Liver (tissue), 9 donors: ENCODE measurements around the gene BRINP3. TPM values are rescaled to one million over a fixed set of nuclear protein-coding genes. Genes with fewer than 3 reads are reported as not detected.

Experiments used
- DNase-seq: peaks from one replicate; pipeline ENCODE4 v3.0.0-alpha.2; 2017; ENCODE audit warnings: low spot score
- H3K27ac ChIP-seq, 2 donors: one replicate each; pipeline ENCODE4 v1.7.0; 2013; ENCODE audit warnings: inconsistent platforms in 2 of 2, low read length in 2 of 2, control low read depth in 1 of 2, low read depth in 1 of 2, mild to moderate bottlenecking in 1 of 2
- H3K27me3 ChIP-seq, 4 donors: one replicate each; pipeline versions ENCODE4 v1.6.1 to v1.7.0; 2013; ENCODE audit warnings: low read length in 3 of 4, inconsistent platforms in 1 of 4, mild to moderate bottlenecking in 1 of 4, moderate library complexity in 1 of 4; ENCODE audit not compliant: control insufficient read depth in 4 of 4, insufficient read depth in 4 of 4
- H3K36me3 ChIP-seq, 4 donors: one replicate each; pipeline versions ENCODE4 v1.6.1 to v1.7.0; 2013; ENCODE audit warnings: low read length in 3 of 4, mild to moderate bottlenecking in 3 of 4, low read depth in 1 of 4, moderate library complexity in 1 of 4; ENCODE audit not compliant: control insufficient read depth in 4 of 4, insufficient read depth in 3 of 4
- H3K4me1 ChIP-seq, 4 donors: one replicate each; pipeline versions ENCODE4 v1.6.1 to v1.7.0; 2013; ENCODE audit warnings: low read length in 3 of 4, mild to moderate bottlenecking in 3 of 4, moderate library complexity in 1 of 4; ENCODE audit not compliant: control insufficient read depth in 4 of 4, insufficient read depth in 4 of 4
- H3K4me3 ChIP-seq, 3 donors: one replicate each; pipeline versions ENCODE4 v1.6.1 to v1.7.0; 2013; ENCODE audit warnings: low read length in 3 of 3, control low read depth in 1 of 3, low read depth in 1 of 3, mild to moderate bottlenecking in 1 of 3
- H3K9ac ChIP-seq, 2 donors: one replicate each; pipeline ENCODE4 v1.7.0; 2013; ENCODE audit warnings: low read length in 2 of 2, mild to moderate bottlenecking in 2 of 2, moderate library complexity in 2 of 2, control low read depth in 1 of 2, low read depth in 1 of 2
- H3K9me3 ChIP-seq, 4 donors: one replicate each; pipeline versions ENCODE4 v1.6.1 to v1.7.0; 2013; ENCODE audit warnings: low read length in 3 of 4; ENCODE audit not compliant: control insufficient read depth in 4 of 4
- ATF3 ChIP-seq: IDR thresholded peaks from 2 replicates; pipeline ENCODE4 v1.6.1; 2016; ENCODE audit warnings: antibody characterized with exemption
- CTCF ChIP-seq: fragments of 150-350 bp; IDR thresholded peaks from 2 replicates; pipeline ENCODE4 v1.5.1; 2017; ENCODE audit warnings: improper control_type of control experiment, low read depth, low read length; ENCODE audit not compliant: missing input control
- EGR1 ChIP-seq, 2 donors: IDR thresholded peaks; 2 replicates each; pipeline ENCODE4 v1.6.1; 2016 to 2018; ENCODE audit warnings: antibody characterized with exemption in 2 of 2, low read depth in 2 of 2
- FOXA2 ChIP-seq: IDR thresholded peaks from 2 replicates; pipeline ENCODE4 v1.6.1; 2016; ENCODE audit warnings: antibody characterized with exemption
- GABPA ChIP-seq, 2 donors: IDR thresholded peaks in 1 of 2; conservative IDR thresholded peaks in 1 of 2; 2 replicates each; pipeline ENCODE4 v1.6.1; 2016; ENCODE audit warnings: antibody characterized with exemption in 2 of 2, mild to moderate bottlenecking in 1 of 2, moderate library complexity in 1 of 2
- HNF4A ChIP-seq, 2 donors: conservative IDR thresholded peaks; 2 replicates each; pipeline ENCODE4 v1.6.1; 2016; ENCODE audit warnings: antibody characterized with exemption in 2 of 2, mild to moderate bottlenecking in 2 of 2
- HNF4G ChIP-seq: IDR thresholded peaks from 2 replicates; pipeline ENCODE4 v1.6.1; 2016; ENCODE audit warnings: antibody characterized with exemption
- JUND ChIP-seq, 2 donors: IDR thresholded peaks; 2 replicates each; pipeline ENCODE4 v1.6.1; 2016; ENCODE audit warnings: antibody characterized with exemption in 2 of 2
- MAX ChIP-seq: IDR thresholded peaks from 2 replicates; pipeline ENCODE4 v1.6.1; 2016; ENCODE audit warnings: antibody characterized with exemption
- NR2F2 ChIP-seq: IDR thresholded peaks from 2 replicates; pipeline ENCODE4 v1.6.1; 2016; ENCODE audit warnings: antibody characterized with exemption
- RAD21 ChIP-seq, 2 donors: IDR thresholded peaks; 2 replicates each; pipeline ENCODE4 v1.6.1; 2016; ENCODE audit warnings: antibody characterized with exemption in 2 of 2, mild to moderate bottlenecking in 2 of 2
- REST ChIP-seq: IDR thresholded peaks from 2 replicates; pipeline ENCODE4 v1.6.1; 2016; ENCODE audit warnings: antibody characterized with exemption, mild to moderate bottlenecking
- RXRA ChIP-seq, 2 donors: IDR thresholded peaks; 2 replicates each; pipeline ENCODE4 v1.6.1; 2017 to 2018; ENCODE audit warnings: antibody characterized with exemption in 2 of 2, mild to moderate bottlenecking in 1 of 2
- SP1 ChIP-seq: IDR thresholded peaks from 2 replicates; pipeline ENCODE4 v1.6.1; 2018; ENCODE audit warnings: antibody characterized with exemption, mild to moderate bottlenecking
- TAF1 ChIP-seq: conservative IDR thresholded peaks from 2 replicates; pipeline ENCODE4 v1.6.1; 2016; ENCODE audit warnings: antibody characterized with exemption, mild to moderate bottlenecking
- YY1 ChIP-seq: IDR thresholded peaks from 2 replicates; pipeline ENCODE4 v1.6.1; 2016; ENCODE audit warnings: antibody characterized with exemption, mild to moderate bottlenecking
- ZBTB33 ChIP-seq: IDR thresholded peaks from 2 replicates; pipeline ENCODE4 v1.6.1; 2016; ENCODE audit warnings: antibody characterized with exemption
- WGBS: extraction: QIAGEN DNeasy Blood & Tissue Kit; methylation state at CpG from one replicate; pipeline ENCODE4 v1.1.7; 2013; 5-methylcytosine and 5-hydroxymethylcytosine counted together
- polyA plus RNA-seq, 2 donors: library from polyadenylated mRNA; stranded (reverse) in 1 of 2; unstranded in 1 of 2; fragments of 200-250 nt in 1 of 2; fragments of >200 nt in 1 of 2; fragmentation: Nextera tagmentation in 1 of 2; extraction: Ambion mirVana in 1 of 2; gene quantifications; one replicate each; pipeline versions ENCODE4 v1.2.1 to v1.2.3, GENCODE V29; 2013 to 2015
- total RNA-seq, 2 donors: library from RNA; depleted of rRNA; stranded (reverse); fragments of >200 nt; gene quantifications; one replicate each; pipeline ENCODE4 v1.2.3, GENCODE V29; 2014
- donor health status: healthy.
- donor health status: healthy.
- donor health status: healthy.
- donor health status: healthy.
- donor health status: healthy.

The BRINP3 gene
- total and polyA plus RNA-seq, 4 donors = 0.02 TPM; not detected in 3

DNA sequence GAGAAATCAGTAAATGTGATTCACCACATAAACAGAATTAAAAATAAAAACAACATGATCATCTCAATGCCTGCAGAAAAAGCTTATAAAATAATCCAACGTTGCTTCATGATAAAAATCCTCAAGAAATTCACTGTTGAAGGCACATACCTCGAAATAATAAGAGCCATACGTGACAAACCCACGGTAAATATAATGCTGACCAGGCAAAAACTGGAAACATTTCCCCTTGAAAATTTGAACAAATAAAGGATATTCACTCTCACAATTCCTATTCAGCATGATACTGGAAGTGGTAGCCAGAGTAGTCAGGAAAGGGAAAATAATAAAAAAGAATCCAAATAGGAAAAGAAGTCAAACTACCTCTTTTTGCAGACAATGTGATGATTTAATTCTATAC lies 148.8 kb downstream of the BRINP3 start:
- WGBS = 65% methylated on average over 4 of the region's 4 CpGs
- no peak overlapping the region for H3K4me3 ChIP-seq
- H3K9me3 ChIP-seq = peaks cover 0 to 5% (median 0%) of the 10 kb centered on the region in 4 donors
- H3K9ac ChIP-seq = no peak overlapping the region
- TF ChIP-seq TAF1 (no peak), CTCF (no peak), FOXA2 (no peak), YY1 (no peak), HNF4G (no peak), HNF4A (conservative IDR thresholded peaks at IDR 0.05) (no peak), ZBTB33 (no peak), RXRA (IDR thresholded peaks at IDR 0.05) (no peak), RAD21 (IDR thresholded peaks at IDR 0.05) (no peak), NR2F2 (no peak), MAX (no peak), ATF3 (no peak), SP1 (no peak), GABPA (IDR thresholded peaks at IDR 0.05 in 1 of 2, conservative IDR thresholded peaks at IDR 0.05 in 1 of 2) (no peak), EGR1 (IDR thresholded peaks at IDR 0.05; ENCODE audit: low read depth in 2 of 2) (no peak), REST (no peak), JUND (IDR thresholded peaks at IDR 0.05) (no peak)
- no peaks in the 10 kb centered on the region for H3K4me1 ChIP-seq
- no peak overlapping the region for H3K27ac ChIP-seq
- H3K27me3 ChIP-seq = no peaks in the 10 kb centered on the region
- no peaks in the 10 kb centered on the region for H3K36me3 ChIP-seq
- no peak for DNase-seq

- Histone ChIP-seq H3K9me3 (peaks cover 0 to 5% (median 0%) of the 10 kb centered on the region in 4 donors), H3K27ac (no peak overlapping the region), H3K4me3 (no peak overlapping the region), H3K4me1 (no peaks in the 10 kb centered on the region), H3K36me3 (no peaks in the 10 kb centered on the region), H3K9ac (no peak overlapping the region), H3K27me3 (no peaks in the 10 kb centered on the region)
- no peak for DNase-seq
- TF ChIP-seq HNF4A (conservative IDR thresholded peaks at IDR 0.05) (no peak), JUND (IDR thresholded peaks at IDR 0.05) (no peak), ATF3 (no peak), TAF1 (no peak), FOXA2 (no peak), ZBTB33 (no peak), SP1 (no peak), RAD21 (IDR thresholded peaks at IDR 0.05) (no peak), GABPA (IDR thresholded peaks at IDR 0.05 in 1 of 2, conservative IDR thresholded peaks at IDR 0.05 in 1 of 2) (no peak), YY1 (no peak), NR2F2 (no peak)
These were observed 149.3 kb downstream of the BRINP3 start for GRCh38 chr1:190328361-190328760.
